NOMO-1 treated with dmso at 0.1 percent for 144 hours (cell line): ENCODE measurements around the gene SLC24A3.
A peak's percentile ranks its signal among the peaks of the same experiment; 100 is the strongest.

Experiments
- DNase-seq: peaks from one replicate; lab custom pipeline; 2025; ENCODE audit not compliant: unreplicated experiment; lab: John Stamatoyannopoulos, UW

The SLC24A3 gene

GRCh38 chr20:19301142-19301541 lies 88.7 kb downstream of the SLC24A3 start:
- no peak for DNase-seq

GRCh38 chr20:19301843-19302242 lies 89.4 kb downstream of the SLC24A3 start:
- DNase-seq = no peak

GRCh38 chr20:19302714-19303113 lies 90.3 kb downstream of the SLC24A3 start:
- no peak for DNase-seq

- peak; percentile 61 for DNase-seq
Measured at GRCh38 chr20:19304389-19304788, 91.9 kb downstream of the SLC24A3 start.

- no peak for DNase-seq
Measured at GRCh38 chr20:19304886-19305415, 92.5 kb downstream of the SLC24A3 start.

GRCh38 chr20:19308146-19308545 lies 95.7 kb downstream of the SLC24A3 start:
- peak; percentile 59 for DNase-seq

GRCh38 chr20:19310541-19310940 lies 98.1 kb downstream of the SLC24A3 start:
- DNase-seq = no peak

- DNase-seq = no peak
Measured at GRCh38 chr20:19313342-19314069, 101.1 kb downstream of the SLC24A3 start.

GRCh38 chr20:19314621-19315020 lies 102.2 kb downstream of the SLC24A3 start:
- no peak for DNase-seq

GRCh38 chr20:19317237-19318069 lies 105.0 kb downstream of the SLC24A3 start:
- DNase-seq = no peak

GRCh38 chr20:19318610-19319009 lies 106.2 kb downstream of the SLC24A3 start:
- no peak for DNase-seq

GRCh38 chr20:19320005-19320404 lies 107.6 kb downstream of the SLC24A3 start:
- DNase-seq = no peak

GRCh38 chr20:19321176-19321575 lies 108.7 kb downstream of the SLC24A3 start:
- no peak for DNase-seq

GRCh38 chr20:19322061-19322985 lies 109.9 kb downstream of the SLC24A3 start:
- DNase-seq = no peak

- DNase-seq = no peak
Measured at GRCh38 chr20:19327401-19327800, 115.0 kb downstream of the SLC24A3 start.

- DNase-seq = no peak
Measured at GRCh38 chr20:19328676-19329075, 116.2 kb downstream of the SLC24A3 start.

GRCh38 chr20:19330038-19330437 lies 117.6 kb downstream of the SLC24A3 start:
- DNase-seq = no peak

- no peak for DNase-seq
Measured at GRCh38 chr20:19330731-19331130, 118.3 kb downstream of the SLC24A3 start.

GRCh38 chr20:19333563-19333962 lies 121.1 kb downstream of the SLC24A3 start:
- no peak for DNase-seq

GRCh38 chr20:19335341-19335740 lies 122.9 kb downstream of the SLC24A3 start:
- DNase-seq = no peak

GRCh38 chr20:19335916-19336315 lies 123.5 kb downstream of the SLC24A3 start:
- DNase-seq = no peak
